ENCODE results near the gene TBC1D14. TPM values are rescaled to one million over a fixed set of nuclear protein-coding genes. Genes with fewer than 3 reads are reported as not detected.

Gene TBC1D14
- total and polyA plus RNA-seq, 9 of the 15 experiments (the other 6 are each of a cell fraction or from before 2014, with no cell fraction given) = 2.1 to 59.6 (median 44.8) TPM

- TF ChIP-seq MCM2 (IDR thresholded peaks at IDR 0.05; ENCODE audit: low read depth) (no peak), RB1 (IDR thresholded peaks at IDR 0.05; ENCODE audit: low read depth) (0 out of 2 replicates have a peak, but pooled peaks have one; percentile 33), TFAP4 (CRISPR knock-in tag; IDR thresholded peaks at IDR 0.05; ENCODE audit: borderline replicate concordance) (peak; percentile 98), HNRNPK (IDR thresholded peaks at IDR 0.05; ENCODE audit: low read depth, low read length, poor library complexity, severe bottlenecking) (no peak), PHF20 (IDR thresholded peaks at IDR 0.05; ENCODE audit: partially characterized antibody) (no peak), CBX3 (IDR thresholded peaks at IDR 0.05; ENCODE audit: borderline replicate concordance in 1 of 2, low read length in 2 of 2) (peak in 1 of 2 experiments; percentile 31; a peak in 1 of 3 replicates), EP300 (IDR thresholded peaks at IDR 0.05; ENCODE audit: low read length) (no peak), ZNF384 (IDR thresholded peaks at IDR 0.05; ENCODE audit: low read depth, low read length) (peak; percentile 27; the same call in 1 of the 2 replicates), ZBTB5 (IDR thresholded peaks at IDR 0.05) (no peak), JUND (IDR thresholded peaks at IDR 0.05; ENCODE audit: borderline replicate concordance, low read depth, low read length) (peak; percentile 18; the same call in 1 of the 2 replicates), JUND (tag; IDR thresholded peaks at IDR 0.05; ENCODE audit: borderline replicate concordance, low read depth, low read length) (peak; percentile 38; the same call in 1 of the 3 replicates), C11orf30 (IDR thresholded peaks at IDR 0.05; ENCODE audit: low read depth) (peak; percentile 94), DACH1 (IDR thresholded peaks at IDR 0.05; ENCODE audit: partially characterized antibody) (peak; percentile 96), HDAC1 (IDR thresholded peaks at IDR 0.05) (0 out of 4 replicates have a peak, but pooled peaks of 1 of the 2 experiments have one; percentile 13), ETV1 (tag; conservative IDR thresholded peaks at IDR 0.05; ENCODE audit: low read depth) (0 out of 2 replicates have a peak, but pooled peaks have one; percentile 30), NCOR1 (IDR thresholded peaks at IDR 0.05) (peak; percentile 23; the same call in 1 of the 2 replicates), CHAMP1 (IDR thresholded peaks at IDR 0.05) (0 out of 2 replicates have a peak, but pooled peaks have one; percentile 40), KLF1 (tag; IDR thresholded peaks at IDR 0.05) (no peak), KAT7 (CRISPR knock-in tag; IDR thresholded peaks at IDR 0.05; ENCODE audit: borderline replicate concordance) (0 out of 2 replicates have a peak, but pooled peaks have one; percentile 15), ZNF316 (IDR thresholded peaks at IDR 0.05) (peak; percentile 97), RHOXF2B (CRISPR knock-in tag; conservative IDR thresholded peaks at IDR 0.05) (no peak), CTBP1 (IDR thresholded peaks at IDR 0.05; ENCODE audit: borderline replicate concordance) (peak; percentile 51; the same call in 1 of the 2 replicates), SMC3 (conservative IDR thresholded peaks at IDR 0.05; ENCODE audit: insufficient read depth, low read depth, low read length) (peak; percentile 50; the same call in 1 of the 2 replicates)
- TF ChIP-seq, protein P1, sequence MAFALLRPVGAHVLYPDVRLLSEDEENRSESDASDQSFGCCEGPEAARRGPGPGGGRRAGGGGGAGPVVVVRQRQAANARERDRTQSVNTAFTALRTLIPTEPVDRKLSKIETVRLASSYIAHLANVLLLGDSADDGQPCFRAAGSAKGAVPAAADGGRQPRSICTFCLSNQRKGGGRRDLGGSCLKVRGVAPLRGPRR (CRISPR knock-in tag; IDR thresholded peaks at IDR 0.05) = no peak
Observed at GRCh38 chr4:6974138-6974848, 64.7 kb downstream of the TBC1D14 start (continued).

All from K562 (cell line).